ENCODE measurements around the gene SLC35F1.

- TF ChIP-seq REST (IDR thresholded peaks at IDR 0.05; ENCODE audit: low read depth) (no peak), FOXM1 (IDR thresholded peaks at IDR 0.05; ENCODE audit: borderline replicate concordance, low read depth) (no peak), CEBPB (IDR thresholded peaks at IDR 0.05) (no peak), EGR1 (IDR thresholded peaks at IDR 0.05) (no peak), YY1 (IDR thresholded peaks at IDR 0.05; ENCODE audit: low read depth) (no peak), MAX (IDR thresholded peaks at IDR 0.05) (no peak), TCF12 (IDR thresholded peaks at IDR 0.05; ENCODE audit: low read depth) (no peak), TAF1 (IDR thresholded peaks at IDR 0.05; ENCODE audit: low read depth) (no peak), RAD21 (IDR thresholded peaks at IDR 0.05; ENCODE audit: low read depth) (no peak), EP300 (IDR thresholded peaks at IDR 0.05; ENCODE audit: borderline replicate concordance) (no peak), ZBTB7A (IDR thresholded peaks at IDR 0.05; ENCODE audit: low read depth) (no peak), NFIC (IDR thresholded peaks at IDR 0.05) (no peak)
Observed at GRCh38 chr6:118356054-118356453, 449.0 kb downstream of the SLC35F1 start.

Measured in Ishikawa (cell line).